HCT116 (cell line): Measurements from ENCODE around the gene GTF3C1. TPM values are rescaled to one million over a fixed set of nuclear protein-coding genes. Genes with fewer than 3 reads are reported as not detected.

ENCODE experiments used
- ATAC-seq: fragments of 200-7000 bp; cut with Tn5 transposase; 2 replicates; pipeline ENCODE4 v1.9.1; 2020; ENCODE audit warnings: mild to moderate bottlenecking, moderate library complexity
- BruUV-seq: library from RNA; stranded (reverse); fragments of 400-500 nt; replicated peaks from 2 replicates; lab custom pipeline; 2021; lab: Mats Ljungman, UMichigan
- CTCF ChIA-PET: fragments of 300-600 bp; sonication (Branson Sonifier 250); formaldehyde crosslinking; loops from one replicate; lab custom pipeline; 2021; ENCODE audit warnings: antibody characterized with exemption; lab: Charles Lee
- POLR2A ChIA-PET: fragments of 300-600, 350-600 bp; sonication (Branson Sonifier 250); formaldehyde crosslinking; loops from one replicate; lab custom pipeline; 2021; ENCODE audit warnings: antibody characterized with exemption; lab: Charles Lee
- RAD21 ChIA-PET, 2 experiments: fragments of 300-600 bp; sonication (Branson Sonifier 250); formaldehyde crosslinking; loops; one replicate each; lab custom pipeline; 2023; ENCODE audit warnings: low total read pairs in 2 of 2; ENCODE audit not compliant: uncharacterized antibody in 2 of 2, unreplicated experiment in 2 of 2, low non-redundant PET in 1 of 2; lab: Charles Lee
- DNase-seq: peaks from one replicate; pipeline ENCODE4 v3.0.0-alpha.2; 2010; ENCODE audit warnings: low read depth, low spot score
- H2AFZ ChIP-seq: fragments of 200-600 bp; shearing (Covaris generic), sonication (generic); 2 replicates; pipeline ENCODE4 v1.6.1; 2017; ENCODE audit warnings: low read depth, mixed run types, mixed read lengths, antibody characterized with exemption, low read length; ENCODE audit not compliant: poor library complexity, severe bottlenecking
- H3K27ac ChIP-seq: 2 replicates; pipeline ENCODE4 v1.5.1; 2012; ENCODE audit warnings: low read depth, low read length
- H3K27me3 ChIP-seq: fragments of 200-600 bp; sonication (generic); 2 replicates; pipeline ENCODE4 v1.6.1; 2016; ENCODE audit warnings: mixed run types, low read length, mixed read lengths; ENCODE audit not compliant: insufficient read depth
- H3K36me3 ChIP-seq, 2 experiments: fragments of 200-500 bp in 1 of 2; fragments of 200-600 bp in 1 of 2; sonication (Bioruptor generic) in 1 of 2; sonication (generic) in 1 of 2; 2 replicates each; pipeline versions ENCODE4 v1.5.1 to v1.6.1; 2014 to 2016; ENCODE audit warnings: low read length in 2 of 2, inconsistent platforms in 1 of 2, mixed read lengths in 1 of 2, mixed run types in 1 of 2; ENCODE audit not compliant: insufficient read depth in 2 of 2, control insufficient read depth in 1 of 2
- H3K4me1 ChIP-seq, 2 experiments: fragments of 200-600 bp in 1 of 2; sonication (generic) in 1 of 2; 2 replicates each; pipeline versions ENCODE4 v1.5.1 to v1.6.1; 2012 to 2017; ENCODE audit warnings: low read length in 2 of 2, inconsistent platforms in 1 of 2, mild to moderate bottlenecking in 1 of 2, mixed read lengths in 1 of 2, mixed run types in 1 of 2, moderate library complexity in 1 of 2; ENCODE audit not compliant: insufficient read depth in 2 of 2, control insufficient read depth in 1 of 2
- H3K4me2 ChIP-seq: fragments of 200-600 bp; sonication (generic); 2 replicates; pipeline ENCODE4 v1.6.1; 2017; ENCODE audit warnings: mixed run types, low read length, mixed read lengths
- H3K4me3 ChIP-seq, 2 experiments: fragments of 200-600 bp in 1 of 2; sonication (generic) in 1 of 2; replicated peaks in 1 of 2; 2 replicates each; pipeline ENCODE4 v1.5.1; 2011 to 2016; ENCODE audit warnings: low read length in 2 of 2, control low read depth in 1 of 2, low read depth in 1 of 2, mild to moderate bottlenecking in 1 of 2, mixed read lengths in 1 of 2, mixed run types in 1 of 2
- H3K79me2 ChIP-seq: fragments of 200-600 bp; sonication (generic); 2 replicates; pipeline ENCODE4 v1.6.1; 2017; ENCODE audit warnings: mild to moderate bottlenecking, mixed run types, low read length, moderate library complexity, mixed read lengths; ENCODE audit not compliant: insufficient read depth
- H3K9ac ChIP-seq: fragments of 200-600 bp; sonication (generic); 2 replicates; pipeline ENCODE4 v1.6.1; 2016; ENCODE audit warnings: low read length, mixed read lengths
- H3K9me2 ChIP-seq: fragments of 200-600 bp; sonication (generic), shearing (Covaris generic); 2 replicates; pipeline ENCODE4 v1.6.1; 2017; ENCODE audit warnings: mixed run types, mild to moderate bottlenecking, moderate library complexity; ENCODE audit not compliant: insufficient read depth
- H3K9me3 ChIP-seq, 2 experiments: fragments of 200-500 bp in 1 of 2; fragments of 200-600 bp in 1 of 2; sonication (Bioruptor generic) in 1 of 2; sonication (generic) in 1 of 2; 2 replicates each; pipeline ENCODE4 v1.6.1; 2014 to 2017; ENCODE audit warnings: low read length in 2 of 2, mixed read lengths in 2 of 2, inconsistent platforms in 1 of 2, low read depth in 1 of 2, mild to moderate bottlenecking in 1 of 2, mixed run types in 1 of 2, moderate library complexity in 1 of 2; ENCODE audit not compliant: control insufficient read depth in 1 of 2, insufficient read depth in 1 of 2
- H4K20me1 ChIP-seq: fragments of 200-600 bp; sonication (generic), shearing (Covaris generic); 2 replicates; pipeline ENCODE4 v1.6.1; 2017; ENCODE audit warnings: mixed run types, mild to moderate bottlenecking, moderate library complexity; ENCODE audit not compliant: insufficient read depth
- CEBPB ChIP-seq: IDR thresholded peaks from 2 replicates; pipeline ENCODE4 v1.6.1; 2012; ENCODE audit warnings: low read depth
- EGR1 ChIP-seq: IDR thresholded peaks from 2 replicates; pipeline ENCODE4 v1.6.1; 2012; ENCODE audit warnings: low read depth
- ELF1 ChIP-seq: IDR thresholded peaks from 2 replicates; pipeline ENCODE4 v1.6.1; 2012; ENCODE audit warnings: low read depth, borderline replicate concordance
- EZH2 ChIP-seq: fragments of 200-600 bp; sonication (generic); IDR thresholded peaks from 2 replicates; pipeline ENCODE4 v1.6.1; 2017; ENCODE audit warnings: antibody characterized with exemption, mixed run types
- EZH2phosphoT487 ChIP-seq: fragments of 200-600 bp; IDR thresholded peaks from 2 replicates; pipeline ENCODE4 v1.6.1; 2018; ENCODE audit warnings: antibody characterized with exemption, borderline replicate concordance
- FOSL1 ChIP-seq: IDR thresholded peaks from 2 replicates; pipeline ENCODE4 v1.6.1; 2012; ENCODE audit warnings: low read depth
- JUND ChIP-seq: IDR thresholded peaks from 2 replicates; pipeline ENCODE4 v1.6.1; 2012
- POLR2A ChIP-seq: IDR thresholded peaks from 2 replicates; pipeline ENCODE4 v1.7.0; 2011; ENCODE audit warnings: borderline replicate concordance; ENCODE audit not compliant: insufficient read depth, insufficient read length; ENCODE audit errors: extremely low read depth
- POLR2AphosphoS5 ChIP-seq: IDR thresholded peaks from 2 replicates; pipeline ENCODE4 v1.6.1; 2011; ENCODE audit warnings: mild to moderate bottlenecking, low read depth, low read length, moderate library complexity
- RAD21 ChIP-seq: IDR thresholded peaks from 2 replicates; pipeline ENCODE4 v1.6.1; 2012; ENCODE audit warnings: low read depth, mild to moderate bottlenecking
- SIN3A ChIP-seq: IDR thresholded peaks from 2 replicates; pipeline ENCODE4 v1.6.1; 2012; ENCODE audit warnings: low read depth
- TCF7L2 ChIP-seq: IDR thresholded peaks from 2 replicates; pipeline ENCODE4 v1.7.0; 2011; ENCODE audit warnings: borderline replicate concordance, inconsistent platforms; ENCODE audit not compliant: insufficient read depth, insufficient read length; ENCODE audit errors: extremely low read depth
- YY1 ChIP-seq: IDR thresholded peaks from 2 replicates; pipeline ENCODE4 v1.6.1; 2011; ENCODE audit warnings: low read length, low read depth, moderate library complexity, mild to moderate bottlenecking; ENCODE audit not compliant: insufficient replicate concordance; ENCODE audit errors: extremely low read depth
- ZNF274 ChIP-seq: fragments of 200-500 bp; sonication (Bioruptor generic); IDR thresholded peaks from 2 replicates; pipeline ENCODE4 v1.6.1; 2014; ENCODE audit warnings: mild to moderate bottlenecking, low read depth, low read length, inconsistent platforms
- intact Hi-C: fragments of 100-400 bp; cut with micrococcal nuclease; formaldehyde crosslinking; loops from 2 replicates; pipeline ENCODE4 v1.10.0; 2022
- total RNA-seq: library from RNA; stranded (reverse); gene quantifications from one replicate; pipeline ENCODE4 v1.2.1, GENCODE V29; 2021; ENCODE audit not compliant: unreplicated experiment
- TF ChIP-seq, protein P1 (sequence below): IDR thresholded peaks from 2 replicates; pipeline ENCODE4 v1.6.1; 2012
- TF ChIP-seq, protein P2 (sequence below): IDR thresholded peaks from 2 replicates; pipeline ENCODE4 v1.6.1; 2012

GTF3C1 gene
- total RNA-seq, 1 experiment from 2014 or later = 97.5 TPM

- no peak overlapping the region for H2AFZ ChIP-seq
- H3K36me3 ChIP-seq = peaks cover 38% of the 10 kb centered on the region in 2 experiments
- TF ChIP-seq JUND = no peak
- no peak for TF ChIP-seq YY1
- TF ChIP-seq, protein P1, sequence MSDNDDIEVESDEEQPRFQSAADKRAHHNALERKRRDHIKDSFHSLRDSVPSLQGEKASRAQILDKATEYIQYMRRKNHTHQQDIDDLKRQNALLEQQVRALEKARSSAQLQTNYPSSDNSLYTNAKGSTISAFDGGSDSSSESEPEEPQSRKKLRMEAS = no peak
- no peak for TF ChIP-seq FOSL1
- DNase-seq (no peak), ATAC-seq (no peak)
- no TSS peak for BruUV-seq
- H3K4me3 ChIP-seq = no peak overlapping the region
- no peaks in the 10 kb centered on the region for H3K79me2 ChIP-seq
- ChIA-PET RAD21 (no interaction called here), POLR2A (no interaction called here), CTCF (no interaction called here)
- H3K9me3 ChIP-seq = no peaks in the 10 kb centered on the region
- H4K20me1 ChIP-seq = no peaks in the 10 kb centered on the region
- H3K9ac ChIP-seq = no peak overlapping the region
- H3K4me2 ChIP-seq = no peak overlapping the region
- intact Hi-C loops = no loop called here
- H3K27ac ChIP-seq = no peak overlapping the region
- H3K9me2 ChIP-seq = no peaks in the 10 kb centered on the region
- no peaks in the 10 kb centered on the region for H3K27me3 ChIP-seq
- no peaks in the 10 kb centered on the region for H3K4me1 ChIP-seq
Measured at GRCh38 chr16:27522173-27522707, 27.5 kb downstream of the GTF3C1 start.

DNA sequence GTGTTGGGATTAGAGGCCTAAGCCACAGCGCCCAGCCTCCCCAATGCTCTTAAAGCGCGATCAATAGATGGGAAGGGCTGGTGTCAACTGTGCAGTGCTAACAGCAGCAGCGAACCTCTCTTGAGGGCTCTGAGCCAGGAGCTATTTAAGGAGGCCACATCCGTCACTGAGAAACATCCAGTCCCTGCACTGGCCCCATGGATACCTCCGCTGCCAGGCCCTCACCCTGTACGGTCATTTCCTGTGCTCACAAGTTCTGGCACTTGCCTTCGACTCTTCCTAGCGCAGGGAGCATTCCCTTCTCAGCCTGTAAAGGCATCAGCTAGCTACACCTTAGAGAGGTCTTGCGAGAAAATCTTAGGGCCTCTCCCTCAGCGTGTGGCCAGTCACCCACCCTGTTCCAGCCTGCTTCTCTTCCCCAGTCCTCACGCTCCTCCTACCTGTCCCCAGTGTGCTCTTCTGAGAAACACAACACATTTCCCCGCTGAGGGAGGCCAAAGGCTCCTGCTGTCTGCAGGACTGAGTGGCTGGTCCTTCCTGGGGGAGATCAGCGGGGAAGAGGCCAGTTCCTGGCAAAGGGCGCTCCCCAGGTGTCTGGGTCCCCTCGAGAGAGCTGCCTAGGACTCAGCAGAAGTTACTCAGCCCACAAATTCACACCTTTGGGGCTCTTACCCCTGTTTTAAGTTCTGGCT is 28.6 kb downstream of the GTF3C1 start:
- H3K4me1 ChIP-seq = no peaks in the 10 kb centered on the region
- H2AFZ ChIP-seq = no peak overlapping the region
- no TSS peak for BruUV-seq
- no peak overlapping the region for H3K27ac ChIP-seq
- intact Hi-C loops = no loop called here
- no peaks in the 10 kb centered on the region for H3K9me3 ChIP-seq
- ChIA-PET POLR2A (no interaction called here), CTCF (no interaction called here), RAD21 (no interaction called here)
- DNase-seq = no peak
- no peak overlapping the region for H3K9ac ChIP-seq
- no peak overlapping the region for H3K4me3 ChIP-seq
- no peak overlapping the region for H3K4me2 ChIP-seq
- no peaks in the 10 kb centered on the region for H3K27me3 ChIP-seq
- H3K36me3 ChIP-seq = peaks cover 30 to 36% of the 10 kb centered on the region in 2 experiments
- no peaks in the 10 kb centered on the region for H3K79me2 ChIP-seq
- H4K20me1 ChIP-seq = no peaks in the 10 kb centered on the region
- ATAC-seq = no peak
- no peaks in the 10 kb centered on the region for H3K9me2 ChIP-seq
- TF ChIP-seq, protein P1 = no peak
- TF ChIP-seq TCF7L2 (no peak), EZH2phosphoT487 (no peak), CEBPB (no peak), EZH2 (no peak), POLR2AphosphoS5 (no peak), EGR1 (no peak), ZNF274 (no peak), SIN3A (no peak), POLR2A (no peak), FOSL1 (no peak), YY1 (no peak), ELF1 (no peak), JUND (no peak), RAD21 (no peak)
- TF ChIP-seq, protein P2, sequence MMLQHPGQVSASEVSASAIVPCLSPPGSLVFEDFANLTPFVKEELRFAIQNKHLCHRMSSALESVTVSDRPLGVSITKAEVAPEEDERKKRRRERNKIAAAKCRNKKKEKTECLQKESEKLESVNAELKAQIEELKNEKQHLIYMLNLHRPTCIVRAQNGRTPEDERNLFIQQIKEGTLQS = no peak
